Tibial nerve (tissue), 4 donors: Measurements from ENCODE around the gene B3GAT3. TPM values are rescaled to one million over a fixed set of nuclear protein-coding genes. Genes with fewer than 3 reads are reported as not detected.

Experiments used
- DNase-seq, 2 donors: peaks; one replicate each; pipeline ENCODE4 v3.0.0-alpha.2; 2019; ENCODE audit warnings: low spot score in 2 of 2
- H3K27ac ChIP-seq, 4 donors: fragments of 200-600 bp; sonication (generic) in 3 of 4; one replicate each; pipeline ENCODE4 v1.5.1; 2017 to 2019; ENCODE audit warnings: mild to moderate bottlenecking in 1 of 4
- H3K27me3 ChIP-seq, 2 donors: fragments of 200-600 bp; sonication (generic) in 1 of 2; one replicate each; pipeline versions ENCODE4 v1.5.1 to v1.6.0; 2017 to 2019
- H3K36me3 ChIP-seq, 3 donors: fragments of 200-600 bp; sonication (generic); one replicate each; pipeline ENCODE4 v1.5.1; 2018 to 2019
- H3K4me1 ChIP-seq, 4 donors: fragments of 200-600 bp; sonication (generic) in 3 of 4; one replicate each; pipeline ENCODE4 v1.5.1; 2017 to 2019
- H3K4me3 ChIP-seq, 4 donors: fragments of 200-600 bp; sonication (generic) in 3 of 4; one replicate each; pipeline ENCODE4 v1.5.1; 2017 to 2019; ENCODE audit warnings: mild to moderate bottlenecking in 1 of 4, moderate library complexity in 1 of 4
- H3K9me3 ChIP-seq, 4 donors: fragments of 200-600 bp; sonication (generic) in 3 of 4; one replicate each; pipeline ENCODE4 v1.5.1; 2017 to 2019
- EP300 ChIP-seq, 2 donors: sonication (generic); formaldehyde crosslinking; IDR thresholded peaks; one replicate each; pipeline ENCODE4 v1.6.1; 2017; ENCODE audit warnings: antibody characterized with exemption in 2 of 2, mild to moderate bottlenecking in 1 of 2
- POLR2A ChIP-seq, 2 donors: fragments of 450-650 bp; IDR thresholded peaks; one replicate each; pipeline ENCODE4 v1.6.1; 2017; ENCODE audit warnings: antibody characterized with exemption in 2 of 2, mild to moderate bottlenecking in 2 of 2, moderate library complexity in 2 of 2
- WGBS, 2 donors: methylation state at CpG; one replicate each; pipeline ENCODE4 v1.1.5; 2018; 5-methylcytosine and 5-hydroxymethylcytosine counted together
- total RNA-seq, 4 donors: library from RNA; depleted of rRNA; stranded (reverse); fragments of >200 nt; gene quantifications; one replicate each; pipeline ENCODE4 v1.1.0, GENCODE V29; 2016
- TF ChIP-seq, protein P1 (sequence below), 5 experiments: fragments of 200-600 bp in 3 of 5; fragments of 450-650 bp in 2 of 5; sonication (generic) in 3 of 5; IDR thresholded peaks; one replicate each; pipeline ENCODE4 v1.5.1; 2016 to 2019; ENCODE audit warnings: antibody characterized with exemption in 5 of 5, mild to moderate bottlenecking in 3 of 5, moderate library complexity in 2 of 5

The B3GAT3 gene
- total RNA-seq, 4 donors from 2014 or later, result 35.4 to 60.3 (median 50.7) TPM

DNA sequence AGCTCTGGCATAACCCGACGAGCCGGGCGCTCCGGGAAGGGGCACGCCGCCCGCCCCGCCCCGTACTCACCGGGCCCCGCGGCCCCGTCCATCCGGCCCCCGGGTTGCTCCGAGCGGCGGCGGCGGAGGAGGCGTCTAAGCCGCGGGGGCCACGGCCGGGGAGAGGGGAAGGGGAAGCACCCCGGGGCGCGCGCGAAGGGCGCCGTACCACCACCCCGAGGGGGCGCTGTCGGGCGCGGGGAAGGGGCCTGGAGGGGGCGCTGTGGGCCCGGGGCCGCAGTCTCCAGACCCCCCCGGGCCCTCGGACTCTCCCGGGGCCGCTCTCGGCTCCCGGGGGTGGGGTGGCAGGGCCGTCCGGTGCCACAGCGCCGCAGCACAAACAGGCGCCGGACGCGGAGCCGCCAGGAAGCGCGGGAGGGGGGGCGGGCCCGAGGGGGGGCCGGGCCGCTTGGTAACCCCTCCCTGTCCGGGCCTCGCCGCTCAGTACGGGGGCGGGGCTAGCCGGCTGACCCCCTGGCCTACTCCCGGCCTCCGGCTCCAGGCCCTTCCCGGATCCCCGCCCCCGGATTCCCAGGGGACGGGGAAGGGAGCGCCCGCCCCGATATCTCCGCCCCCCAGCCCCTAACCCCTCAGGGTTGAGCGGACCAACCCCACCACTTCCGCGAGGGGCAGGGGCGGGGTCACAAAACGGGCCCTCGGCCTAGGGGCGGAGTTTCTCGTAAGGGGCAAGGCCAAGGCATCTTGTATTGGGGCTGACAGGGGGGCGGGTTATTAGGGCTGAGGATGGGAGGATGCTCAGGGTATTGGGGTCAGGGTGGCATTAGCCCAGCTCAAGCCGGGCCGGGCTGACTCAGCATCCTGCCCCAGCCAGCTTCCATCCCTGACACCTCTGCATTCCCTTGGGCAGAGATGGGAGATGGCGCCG is 9.2 kb downstream of the B3GAT3 start, which contains the start of the genes EML3 and ROM1:
EML3 (minus strand) TSS at position 410 of the 925 bp plus-strand sequence; CDS start at position 92, 318 bp downstream.
ROM1 (plus strand) TSS at position 892 of the 925 bp plus-strand sequence; CDS start at position 917, 25 bp downstream.
- Histone ChIP-seq H3K4me1 (peaks cover 6 to 37% (median 16%) of the 10 kb centered on the region in 4 donors), H3K27me3 (no peaks in the 10 kb centered on the region), H3K9me3 (no peaks in the 10 kb centered on the region), H3K4me3 (peak within 1 kb of the TSS; percentile 65 to 75 (median 71)), H3K27ac (peak within 1 kb of the TSS; percentile 88 to 96 (median 95)), H3K36me3 (peaks cover 0 to 70% (median 0%) of the 10 kb centered on the region in 3 donors)
- peak; percentile 79 to 89 for DNase-seq
- TF ChIP-seq EP300 (IDR thresholded peaks at IDR 0.05) (peak; percentile 21 to 38), POLR2A (IDR thresholded peaks at IDR 0.05) (peak in 1 of 2 donors; percentile 40)
- TF ChIP-seq, protein P1, sequence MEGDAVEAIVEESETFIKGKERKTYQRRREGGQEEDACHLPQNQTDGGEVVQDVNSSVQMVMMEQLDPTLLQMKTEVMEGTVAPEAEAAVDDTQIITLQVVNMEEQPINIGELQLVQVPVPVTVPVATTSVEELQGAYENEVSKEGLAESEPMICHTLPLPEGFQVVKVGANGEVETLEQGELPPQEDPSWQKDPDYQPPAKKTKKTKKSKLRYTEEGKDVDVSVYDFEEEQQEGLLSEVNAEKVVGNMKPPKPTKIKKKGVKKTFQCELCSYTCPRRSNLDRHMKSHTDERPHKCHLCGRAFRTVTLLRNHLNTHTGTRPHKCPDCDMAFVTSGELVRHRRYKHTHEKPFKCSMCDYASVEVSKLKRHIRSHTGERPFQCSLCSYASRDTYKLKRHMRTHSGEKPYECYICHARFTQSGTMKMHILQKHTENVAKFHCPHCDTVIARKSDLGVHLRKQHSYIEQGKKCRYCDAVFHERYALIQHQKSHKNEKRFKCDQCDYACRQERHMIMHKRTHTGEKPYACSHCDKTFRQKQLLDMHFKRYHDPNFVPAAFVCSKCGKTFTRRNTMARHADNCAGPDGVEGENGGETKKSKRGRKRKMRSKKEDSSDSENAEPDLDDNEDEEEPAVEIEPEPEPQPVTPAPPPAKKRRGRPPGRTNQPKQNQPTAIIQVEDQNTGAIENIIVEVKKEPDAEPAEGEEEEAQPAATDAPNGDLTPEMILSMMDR (IDR thresholded peaks at IDR 0.05), result peak; percentile 97 to 99 (median 98)
- WGBS, 2 donors, result 0 to 2% methylated on average over 11 to 50 of the region's 91 CpGs

DNA sequence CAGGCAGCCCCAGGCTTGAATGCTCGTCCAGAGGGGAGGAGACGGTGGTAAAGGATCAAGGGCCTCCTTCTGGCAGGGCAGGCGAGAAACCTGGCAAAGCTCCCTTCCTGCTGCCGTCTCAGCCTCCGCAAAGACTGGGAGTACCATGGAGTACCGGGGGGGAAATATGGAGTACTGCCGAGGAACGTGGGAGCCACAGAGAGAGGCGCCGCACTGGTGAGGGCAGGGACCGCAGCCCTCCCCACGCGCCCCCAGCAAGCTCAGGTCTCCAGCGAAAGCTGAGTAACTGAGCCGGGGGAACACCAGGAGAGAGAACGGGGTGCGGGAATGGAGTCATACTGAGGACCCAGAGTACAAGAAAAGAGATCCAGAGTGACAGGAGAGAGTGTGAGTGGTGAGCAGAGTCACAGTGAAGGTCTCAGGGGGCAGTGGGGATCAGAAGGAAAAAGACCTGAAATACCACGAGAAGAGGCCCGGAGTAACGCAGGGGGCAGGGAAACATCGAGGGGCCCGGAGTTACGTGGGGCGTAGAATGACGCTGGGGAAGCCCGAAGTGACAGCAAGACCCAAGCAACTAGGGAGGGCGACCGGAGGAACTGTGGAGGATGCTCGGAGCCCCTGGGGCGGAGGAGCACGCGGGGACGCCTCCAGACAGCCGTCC is 10.0 kb downstream of the B3GAT3 start:
- Histone ChIP-seq H3K27me3 (no peaks in the 10 kb centered on the region), H3K27ac (peak overlapping the region; percentile 88 to 96 (median 95)), H3K4me3 (peak overlapping the region; percentile 65 to 75 (median 71)), H3K9me3 (no peaks in the 10 kb centered on the region), H3K4me1 (peaks cover 6 to 40% (median 16%) of the 10 kb centered on the region in 4 donors), H3K36me3 (peaks cover 0 to 70% (median 0%) of the 10 kb centered on the region in 3 donors)
- DNase-seq, result no peak
- TF ChIP-seq POLR2A (IDR thresholded peaks at IDR 0.05) (no peak), EP300 (IDR thresholded peaks at IDR 0.05) (peak in 1 of 2 donors; percentile 31)
- WGBS, 2 donors, result 0 to 1% methylated on average over 30 to 34 of the region's 34 CpGs

DNA sequence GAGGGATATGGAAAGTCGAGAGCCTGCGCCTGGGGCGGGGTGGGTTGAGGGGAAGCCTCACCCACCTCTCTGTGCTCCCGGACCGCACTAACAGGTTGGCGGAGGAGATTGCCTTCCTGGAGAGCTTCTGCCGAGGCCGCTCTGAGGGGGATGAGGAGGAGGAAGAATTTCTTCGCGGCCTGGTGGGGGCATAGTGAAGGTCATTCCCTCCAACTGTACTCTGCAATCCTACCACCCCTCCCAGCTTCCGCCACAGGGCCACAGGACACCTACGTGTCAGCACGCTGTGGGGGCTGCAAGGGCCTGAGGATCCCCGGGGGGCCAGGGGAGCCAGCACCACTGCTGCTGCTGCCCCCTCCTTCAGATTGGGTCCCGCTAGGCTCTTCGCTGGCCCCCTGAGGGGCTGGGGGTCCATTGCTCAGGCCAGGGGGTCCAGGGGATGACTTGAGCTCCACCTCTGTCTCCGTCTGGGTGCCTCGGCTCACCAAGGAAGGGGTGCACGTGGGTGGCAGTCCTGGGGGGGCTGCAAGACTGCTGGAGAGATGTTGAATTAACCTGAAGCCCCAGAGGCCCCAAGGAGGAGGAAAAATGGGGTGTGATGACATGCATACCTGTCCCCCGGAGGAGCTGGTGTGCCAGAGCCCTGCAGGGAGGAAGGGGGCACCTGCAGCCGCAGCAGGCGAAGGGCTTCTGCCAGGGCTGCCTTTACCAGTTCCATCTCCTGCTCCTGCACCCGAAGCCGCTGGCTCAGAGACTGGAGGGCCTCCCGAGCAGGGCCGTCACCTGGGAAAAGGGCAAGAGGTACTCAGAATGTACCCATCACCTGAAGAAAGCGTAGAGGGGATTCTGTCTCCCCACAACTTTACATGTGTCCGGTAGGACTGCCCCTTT is 10.7 kb downstream of the B3GAT3 start:
- no peak for TF ChIP-seq POLR2A (IDR thresholded peaks at IDR 0.05)
- TF ChIP-seq EP300 (IDR thresholded peaks at IDR 0.05), result no peak
- Histone ChIP-seq H3K4me3 (peak overlapping the region; percentile 65 to 75 (median 71)), H3K27me3 (no peaks in the 10 kb centered on the region), H3K27ac (peak overlapping the region; percentile 88 to 96 (median 95)), H3K36me3 (peaks cover 0 to 70% (median 0%) of the 10 kb centered on the region in 3 donors), H3K4me1 (peaks cover 6 to 40% (median 16%) of the 10 kb centered on the region in 4 donors), H3K9me3 (no peaks in the 10 kb centered on the region)
- WGBS, 2 donors, result 47 to 52% methylated on average over 19 to 27 of the region's 28 CpGs
- no peak for DNase-seq

DNA sequence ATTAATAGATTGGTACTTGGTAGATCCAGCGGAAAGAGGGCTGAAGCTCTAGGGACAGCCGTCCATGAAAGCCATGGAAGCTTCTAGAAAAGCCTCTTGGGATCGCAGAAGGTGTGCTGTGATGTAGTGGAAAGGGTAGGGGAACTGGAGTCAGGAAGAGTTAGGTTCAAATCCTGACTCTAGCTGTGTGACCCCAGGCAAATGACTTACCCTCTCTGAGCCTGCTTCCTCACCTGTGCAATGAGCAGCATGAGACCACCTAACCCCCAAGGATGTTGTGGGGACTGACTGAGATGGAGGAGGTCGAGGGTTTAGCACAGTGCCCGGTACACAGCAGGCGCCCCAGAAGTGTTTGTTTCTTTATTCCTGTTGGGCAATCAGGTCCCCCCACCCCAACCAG is 11.4 kb downstream of the B3GAT3 start:
- DNase-seq, result no peak
- Histone ChIP-seq H3K36me3 (peaks cover 0 to 70% (median 0%) of the 10 kb centered on the region in 3 donors), H3K4me1 (peaks cover 6 to 42% (median 16%) of the 10 kb centered on the region in 4 donors), H3K27me3 (no peaks in the 10 kb centered on the region), H3K4me3 (no peak overlapping the region), H3K9me3 (no peaks in the 10 kb centered on the region), H3K27ac (peak overlapping the region in 3 of 4 donors; percentile 95 to 96 (median 95))
- TF ChIP-seq EP300 (IDR thresholded peaks at IDR 0.05) (no peak), POLR2A (IDR thresholded peaks at IDR 0.05) (no peak)
- WGBS, 2 donors, result 85 to 89% methylated on average over 6 of the region's 6 CpGs

DNA sequence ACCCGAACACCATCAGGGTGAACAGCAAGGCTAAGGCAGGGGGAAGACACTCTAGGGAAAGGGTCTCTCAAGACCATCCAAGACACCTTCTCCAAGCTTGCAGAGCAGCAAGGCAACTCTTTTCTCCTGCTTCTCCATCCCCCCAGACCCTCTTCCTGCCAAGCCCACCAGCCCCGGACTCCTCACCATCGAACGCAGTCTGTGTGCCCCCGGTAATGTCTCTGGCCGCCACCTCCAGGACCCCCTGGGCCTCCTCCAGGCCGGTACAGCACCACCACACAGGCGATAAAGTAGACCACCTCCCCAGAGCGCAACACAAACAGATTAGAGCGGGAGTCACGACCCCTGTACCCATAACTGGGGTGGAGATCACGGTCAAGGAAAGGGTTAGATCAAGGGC is 13.0 kb downstream of the B3GAT3 start:
- H3K27me3 ChIP-seq, result no peaks in the 10 kb centered on the region
- TF ChIP-seq EP300 (IDR thresholded peaks at IDR 0.05), result no peak
- no peak for TF ChIP-seq POLR2A (IDR thresholded peaks at IDR 0.05)
- TF ChIP-seq, protein P1 (IDR thresholded peaks at IDR 0.05), result no peak
- no peak for DNase-seq
- H3K9me3 ChIP-seq, result no peaks in the 10 kb centered on the region
- no peak overlapping the region for H3K27ac ChIP-seq
- H3K36me3 ChIP-seq, result peaks cover 0 to 72% (median 0%) of the 10 kb centered on the region in 3 donors
- H3K4me3 ChIP-seq, result no peak overlapping the region
- 87 to 89% methylated on average over 12 of the region's 12 CpGs for WGBS, 2 donors
- peaks cover 6 to 58% (median 18%) of the 10 kb centered on the region in 4 donors for H3K4me1 ChIP-seq
